ENCODE measurements around the gene SPAG9.

- TF ChIP-seq CTCF (IDR thresholded peaks at IDR 0.05; ENCODE audit: poor library complexity), result no peak
- no peak for TF ChIP-seq EZH2 (IDR thresholded peaks at IDR 0.05; ENCODE audit: borderline replicate concordance)
- no peak for TF ChIP-seq EZH2phosphoT487 (IDR thresholded peaks at IDR 0.05; ENCODE audit: low read depth, severe bottlenecking, unreplicated experiment)
These were observed 166.7 kb downstream of the SPAG9 start for GRCh38 chr17:50953831-50954601.

Data from hepatocyte (in vitro differentiated cells).